B cell (primary cell): ENCODE results near the gene HOMER1.

Experiments
- EZH2 ChIP-seq: IDR thresholded peaks from 2 replicates; pipeline ENCODE4 v1.6.1; 2012; ENCODE audit warnings: borderline replicate concordance, low read depth, mild to moderate bottlenecking, moderate library complexity, low read length; ENCODE audit not compliant: insufficient read depth, poor library complexity, severe bottlenecking
- TF ChIP-seq, protein P1 (sequence below): fragments of 200-600 bp; IDR thresholded peaks from one replicate; pipeline ENCODE4 v1.8.0; 2022; ENCODE audit warnings: antibody characterized with exemption, mild to moderate bottlenecking

DNA sequence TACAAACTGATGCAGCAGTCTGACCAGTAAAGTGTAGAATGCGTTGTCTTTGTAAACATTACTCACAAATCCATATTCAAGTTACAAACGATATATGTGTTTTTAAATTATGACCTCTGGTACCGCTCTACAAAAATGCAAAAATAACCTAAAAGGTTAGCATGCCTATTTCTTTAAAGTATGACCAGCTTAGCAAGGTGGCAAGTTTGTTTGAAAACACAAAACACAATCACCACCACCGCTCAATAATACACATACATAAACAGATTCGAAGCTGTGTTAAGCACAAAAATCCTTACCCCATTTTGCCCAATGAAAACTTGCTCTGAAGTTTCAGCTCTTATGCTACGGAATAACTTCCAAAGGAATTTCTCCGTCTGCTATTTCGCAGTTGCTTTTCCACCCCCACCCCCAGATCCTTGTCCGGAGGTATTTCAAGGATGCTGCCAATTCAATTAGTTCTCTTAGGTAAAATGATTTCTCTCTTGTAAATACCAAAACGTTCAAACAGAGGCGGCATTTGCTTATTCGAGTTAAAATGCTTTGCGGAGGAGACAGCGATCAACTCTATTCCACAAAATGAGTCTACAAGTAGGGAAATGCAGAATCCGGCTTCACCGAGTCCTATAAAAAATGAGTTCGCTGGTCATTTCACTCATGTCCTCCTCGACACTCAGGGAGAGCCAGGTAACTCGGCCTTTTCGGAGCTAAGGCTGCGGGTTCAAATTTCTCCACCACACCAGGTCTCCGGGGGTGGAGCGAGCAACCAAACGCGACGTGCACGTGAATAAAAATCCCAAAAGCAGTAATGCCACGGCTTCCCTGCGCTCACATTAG, 1.2 kb downstream of the HOMER1 start:
- TF ChIP-seq, protein P1, sequence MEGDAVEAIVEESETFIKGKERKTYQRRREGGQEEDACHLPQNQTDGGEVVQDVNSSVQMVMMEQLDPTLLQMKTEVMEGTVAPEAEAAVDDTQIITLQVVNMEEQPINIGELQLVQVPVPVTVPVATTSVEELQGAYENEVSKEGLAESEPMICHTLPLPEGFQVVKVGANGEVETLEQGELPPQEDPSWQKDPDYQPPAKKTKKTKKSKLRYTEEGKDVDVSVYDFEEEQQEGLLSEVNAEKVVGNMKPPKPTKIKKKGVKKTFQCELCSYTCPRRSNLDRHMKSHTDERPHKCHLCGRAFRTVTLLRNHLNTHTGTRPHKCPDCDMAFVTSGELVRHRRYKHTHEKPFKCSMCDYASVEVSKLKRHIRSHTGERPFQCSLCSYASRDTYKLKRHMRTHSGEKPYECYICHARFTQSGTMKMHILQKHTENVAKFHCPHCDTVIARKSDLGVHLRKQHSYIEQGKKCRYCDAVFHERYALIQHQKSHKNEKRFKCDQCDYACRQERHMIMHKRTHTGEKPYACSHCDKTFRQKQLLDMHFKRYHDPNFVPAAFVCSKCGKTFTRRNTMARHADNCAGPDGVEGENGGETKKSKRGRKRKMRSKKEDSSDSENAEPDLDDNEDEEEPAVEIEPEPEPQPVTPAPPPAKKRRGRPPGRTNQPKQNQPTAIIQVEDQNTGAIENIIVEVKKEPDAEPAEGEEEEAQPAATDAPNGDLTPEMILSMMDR = no peak
- TF ChIP-seq EZH2 = no peak
